ENCODE results near the gene TBRG1. TPM values are rescaled to one million over a fixed set of nuclear protein-coding genes. Genes with fewer than 3 reads are reported as not detected.

TBRG1 gene
- total and polyA plus RNA-seq, 2 of the 8 experiments (the other 6 are each of a cell fraction or from before 2014, with no cell fraction given) = 16.3 to 26.7 TPM

DNA sequence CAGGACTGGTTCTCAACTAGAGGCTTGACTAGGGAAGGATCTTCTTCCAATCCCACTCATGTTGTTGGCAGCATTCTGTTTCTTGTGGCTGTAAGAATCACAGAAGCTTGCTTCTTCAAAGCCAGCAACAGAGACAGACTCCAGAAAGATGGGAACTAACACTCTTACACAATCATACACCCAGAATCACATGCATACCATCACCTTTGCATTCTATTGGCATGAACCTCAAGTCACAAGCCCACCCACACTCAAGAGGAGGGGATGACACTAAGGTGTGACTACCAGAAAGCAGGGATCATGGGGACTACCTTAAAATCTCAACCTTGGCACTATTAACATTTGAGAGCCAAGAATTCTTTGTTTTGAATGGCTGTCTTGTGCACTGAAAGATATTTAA, 25.0 kb upstream of the TBRG1 start (continued):
- TF ChIP-seq, protein P1, sequence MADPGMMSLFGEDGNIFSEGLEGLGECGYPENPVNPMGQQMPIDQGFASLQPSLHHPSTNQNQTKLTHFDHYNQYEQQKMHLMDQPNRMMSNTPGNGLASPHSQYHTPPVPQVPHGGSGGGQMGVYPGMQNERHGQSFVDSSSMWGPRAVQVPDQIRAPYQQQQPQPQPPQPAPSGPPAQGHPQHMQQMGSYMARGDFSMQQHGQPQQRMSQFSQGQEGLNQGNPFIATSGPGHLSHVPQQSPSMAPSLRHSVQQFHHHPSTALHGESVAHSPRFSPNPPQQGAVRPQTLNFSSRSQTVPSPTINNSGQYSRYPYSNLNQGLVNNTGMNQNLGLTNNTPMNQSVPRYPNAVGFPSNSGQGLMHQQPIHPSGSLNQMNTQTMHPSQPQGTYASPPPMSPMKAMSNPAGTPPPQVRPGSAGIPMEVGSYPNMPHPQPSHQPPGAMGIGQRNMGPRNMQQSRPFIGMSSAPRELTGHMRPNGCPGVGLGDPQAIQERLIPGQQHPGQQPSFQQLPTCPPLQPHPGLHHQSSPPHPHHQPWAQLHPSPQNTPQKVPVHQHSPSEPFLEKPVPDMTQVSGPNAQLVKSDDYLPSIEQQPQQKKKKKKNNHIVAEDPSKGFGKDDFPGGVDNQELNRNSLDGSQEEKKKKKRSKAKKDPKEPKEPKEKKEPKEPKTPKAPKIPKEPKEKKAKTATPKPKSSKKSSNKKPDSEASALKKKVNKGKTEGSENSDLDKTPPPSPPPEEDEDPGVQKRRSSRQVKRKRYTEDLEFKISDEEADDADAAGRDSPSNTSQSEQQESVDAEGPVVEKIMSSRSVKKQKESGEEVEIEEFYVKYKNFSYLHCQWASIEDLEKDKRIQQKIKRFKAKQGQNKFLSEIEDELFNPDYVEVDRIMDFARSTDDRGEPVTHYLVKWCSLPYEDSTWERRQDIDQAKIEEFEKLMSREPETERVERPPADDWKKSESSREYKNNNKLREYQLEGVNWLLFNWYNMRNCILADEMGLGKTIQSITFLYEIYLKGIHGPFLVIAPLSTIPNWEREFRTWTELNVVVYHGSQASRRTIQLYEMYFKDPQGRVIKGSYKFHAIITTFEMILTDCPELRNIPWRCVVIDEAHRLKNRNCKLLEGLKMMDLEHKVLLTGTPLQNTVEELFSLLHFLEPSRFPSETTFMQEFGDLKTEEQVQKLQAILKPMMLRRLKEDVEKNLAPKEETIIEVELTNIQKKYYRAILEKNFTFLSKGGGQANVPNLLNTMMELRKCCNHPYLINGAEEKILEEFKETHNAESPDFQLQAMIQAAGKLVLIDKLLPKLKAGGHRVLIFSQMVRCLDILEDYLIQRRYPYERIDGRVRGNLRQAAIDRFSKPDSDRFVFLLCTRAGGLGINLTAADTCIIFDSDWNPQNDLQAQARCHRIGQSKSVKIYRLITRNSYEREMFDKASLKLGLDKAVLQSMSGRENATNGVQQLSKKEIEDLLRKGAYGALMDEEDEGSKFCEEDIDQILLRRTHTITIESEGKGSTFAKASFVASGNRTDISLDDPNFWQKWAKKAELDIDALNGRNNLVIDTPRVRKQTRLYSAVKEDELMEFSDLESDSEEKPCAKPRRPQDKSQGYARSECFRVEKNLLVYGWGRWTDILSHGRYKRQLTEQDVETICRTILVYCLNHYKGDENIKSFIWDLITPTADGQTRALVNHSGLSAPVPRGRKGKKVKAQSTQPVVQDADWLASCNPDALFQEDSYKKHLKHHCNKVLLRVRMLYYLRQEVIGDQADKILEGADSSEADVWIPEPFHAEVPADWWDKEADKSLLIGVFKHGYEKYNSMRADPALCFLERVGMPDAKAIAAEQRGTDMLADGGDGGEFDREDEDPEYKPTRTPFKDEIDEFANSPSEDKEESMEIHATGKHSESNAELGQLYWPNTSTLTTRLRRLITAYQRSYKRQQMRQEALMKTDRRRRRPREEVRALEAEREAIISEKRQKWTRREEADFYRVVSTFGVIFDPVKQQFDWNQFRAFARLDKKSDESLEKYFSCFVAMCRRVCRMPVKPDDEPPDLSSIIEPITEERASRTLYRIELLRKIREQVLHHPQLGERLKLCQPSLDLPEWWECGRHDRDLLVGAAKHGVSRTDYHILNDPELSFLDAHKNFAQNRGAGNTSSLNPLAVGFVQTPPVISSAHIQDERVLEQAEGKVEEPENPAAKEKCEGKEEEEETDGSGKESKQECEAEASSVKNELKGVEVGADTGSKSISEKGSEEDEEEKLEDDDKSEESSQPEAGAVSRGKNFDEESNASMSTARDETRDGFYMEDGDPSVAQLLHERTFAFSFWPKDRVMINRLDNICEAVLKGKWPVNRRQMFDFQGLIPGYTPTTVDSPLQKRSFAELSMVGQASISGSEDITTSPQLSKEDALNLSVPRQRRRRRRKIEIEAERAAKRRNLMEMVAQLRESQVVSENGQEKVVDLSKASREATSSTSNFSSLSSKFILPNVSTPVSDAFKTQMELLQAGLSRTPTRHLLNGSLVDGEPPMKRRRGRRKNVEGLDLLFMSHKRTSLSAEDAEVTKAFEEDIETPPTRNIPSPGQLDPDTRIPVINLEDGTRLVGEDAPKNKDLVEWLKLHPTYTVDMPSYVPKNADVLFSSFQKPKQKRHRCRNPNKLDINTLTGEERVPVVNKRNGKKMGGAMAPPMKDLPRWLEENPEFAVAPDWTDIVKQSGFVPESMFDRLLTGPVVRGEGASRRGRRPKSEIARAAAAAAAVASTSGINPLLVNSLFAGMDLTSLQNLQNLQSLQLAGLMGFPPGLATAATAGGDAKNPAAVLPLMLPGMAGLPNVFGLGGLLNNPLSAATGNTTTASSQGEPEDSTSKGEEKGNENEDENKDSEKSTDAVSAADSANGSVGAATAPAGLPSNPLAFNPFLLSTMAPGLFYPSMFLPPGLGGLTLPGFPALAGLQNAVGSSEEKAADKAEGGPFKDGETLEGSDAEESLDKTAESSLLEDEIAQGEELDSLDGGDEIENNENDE (IDR thresholded peaks at IDR 0.05; ENCODE audit: insufficient replicate concordance, low read length) = no peak
- no peak for TF ChIP-seq NANOG (IDR thresholded peaks at IDR 0.05; ENCODE audit: insufficient read depth, low read depth, low read length, poor library complexity, severe bottlenecking)
- no peak for TF ChIP-seq SAP30 (IDR thresholded peaks at IDR 0.05; ENCODE audit: insufficient read depth, insufficient replicate concordance, low read length)
- no peak for TF ChIP-seq POLR2A (IDR thresholded peaks at IDR 0.05; ENCODE audit: control extremely low read depth in 1 of 2, low read depth in 2 of 2, low read length in 2 of 2)
- TF ChIP-seq TAF7 (optimal IDR thresholded peaks at IDR 0.05; ENCODE audit: borderline replicate concordance, low read depth, low read length) = no peak
- TF ChIP-seq ATF2 (IDR thresholded peaks at IDR 0.05; ENCODE audit: low read length) = no peak
- TF ChIP-seq RBBP5 (IDR thresholded peaks at IDR 0.05; ENCODE audit: borderline replicate concordance, low read depth, low read length) = no peak
- no peak for TF ChIP-seq SP1 (IDR thresholded peaks at IDR 0.05; ENCODE audit: low read depth, low read length)

Data from H1 (cell line).